ENCODE results near the gene C16orf86.

Gene C16orf86

DNA sequence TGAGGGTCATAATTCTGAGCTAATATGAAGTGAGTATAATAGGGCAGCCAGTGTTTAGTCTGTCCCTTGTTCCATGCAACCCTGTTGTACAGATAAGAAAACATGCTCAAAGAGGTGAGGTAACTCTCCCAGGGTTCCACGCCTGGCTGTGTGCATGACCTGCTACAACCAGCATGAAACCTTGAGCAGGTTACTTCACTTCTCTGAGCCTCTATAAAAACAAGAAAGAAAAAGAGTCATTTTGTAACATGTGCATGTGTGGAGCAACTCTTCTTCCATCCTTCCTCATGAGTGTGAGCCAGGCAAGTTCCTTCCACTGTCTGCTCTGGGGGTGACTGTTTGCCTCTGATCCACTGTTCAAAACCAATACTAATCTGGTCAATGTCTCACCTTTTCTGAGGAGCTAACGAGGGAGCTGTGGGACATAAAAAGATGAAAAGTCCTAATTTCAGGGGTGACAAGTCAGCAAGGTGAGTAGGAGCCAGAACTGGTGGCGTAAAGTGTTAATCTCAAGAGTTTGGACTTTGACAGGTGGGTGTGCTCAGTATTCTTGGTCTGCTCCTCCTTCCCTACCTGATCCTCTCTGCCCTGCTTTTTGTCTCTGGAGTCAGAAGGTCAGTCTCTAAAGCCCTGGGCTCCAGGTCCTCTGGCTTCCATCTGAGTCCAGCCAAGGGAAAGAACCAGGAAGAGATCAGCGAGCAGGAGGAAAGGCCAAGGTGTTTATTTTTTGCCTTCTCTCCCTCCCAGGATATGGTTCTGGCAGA is 31.0 kb downstream of the C16orf86 start:
- DNase-seq: no peak

DNA sequence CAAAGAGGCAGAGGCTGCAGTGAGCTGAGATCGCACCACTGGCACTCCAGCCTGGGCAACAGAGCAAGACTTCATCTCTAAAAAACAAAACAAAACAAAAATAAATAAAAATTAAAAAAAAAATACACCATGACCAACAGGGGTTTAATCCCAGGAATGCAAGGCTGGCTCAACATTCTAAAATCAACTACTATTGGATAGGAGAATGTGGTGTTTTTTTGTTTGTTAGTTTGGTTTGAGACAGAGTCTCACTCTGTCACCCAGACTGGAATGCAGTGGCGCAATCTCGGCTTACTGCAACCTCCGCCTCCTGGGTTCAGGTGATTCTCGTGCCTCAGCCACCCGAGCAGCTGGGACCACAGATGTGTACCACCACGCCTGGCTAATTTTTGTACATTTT is 32.7 kb downstream of the C16orf86 start:
- no peak for DNase-seq

- DNase-seq: no peak
These were observed 34.8 kb downstream of the C16orf86 start for GRCh38 chr16:67701420-67701819.

DNA sequence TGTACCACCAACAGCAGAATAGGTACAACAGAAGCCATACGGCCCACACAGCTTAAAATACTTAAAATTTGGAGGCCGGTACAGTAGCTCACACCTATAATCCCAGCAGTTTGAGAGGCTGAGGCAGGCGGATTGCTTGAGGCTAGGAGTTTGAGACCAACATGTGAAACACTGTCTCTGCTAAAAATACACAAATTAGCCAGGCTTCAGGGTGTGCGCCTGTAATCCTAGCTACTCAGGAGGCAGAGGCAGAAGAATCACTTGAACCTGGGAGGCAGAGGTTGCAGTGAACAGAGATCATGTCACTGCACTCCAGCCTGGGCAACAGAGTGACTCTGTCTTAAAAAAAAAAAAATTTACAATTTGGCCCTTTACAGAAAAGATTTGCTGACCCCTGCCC is 35.5 kb downstream of the C16orf86 start:
- no peak for DNase-seq

- DNase-seq: no peak
These were observed 37.0 kb downstream of the C16orf86 start for GRCh38 chr16:67703626-67704025.

GRCh38 chr16:67704110-67704509 is 37.5 kb downstream of the C16orf86 start:
- no peak for DNase-seq

DNA sequence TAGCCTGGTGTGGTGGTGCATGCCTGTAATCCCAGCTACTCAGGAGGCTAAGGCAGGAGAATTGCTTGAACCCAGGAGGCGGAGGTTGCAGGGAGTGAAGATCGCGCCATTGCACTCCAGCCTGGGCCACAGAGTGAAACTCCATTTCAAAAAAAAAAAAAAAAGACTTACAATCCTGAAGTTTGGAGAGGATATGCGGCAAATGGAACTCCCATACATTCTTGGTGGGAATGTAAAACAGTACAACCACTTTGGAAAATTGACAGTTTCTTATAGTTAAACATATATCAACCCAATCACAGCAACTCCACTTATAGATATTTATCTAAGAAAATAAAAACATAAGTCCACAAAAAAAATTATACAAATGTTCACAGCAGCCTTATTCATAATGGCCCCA is 40.6 kb downstream of the C16orf86 start:
- no peak for DNase-seq

- DNase-seq: no peak
These were observed 41.2 kb downstream of the C16orf86 start for GRCh38 chr16:67707790-67708189.

- DNase-seq: no peak
These were observed 41.8 kb downstream of the C16orf86 start for GRCh38 chr16:67708368-67708771.

DNA sequence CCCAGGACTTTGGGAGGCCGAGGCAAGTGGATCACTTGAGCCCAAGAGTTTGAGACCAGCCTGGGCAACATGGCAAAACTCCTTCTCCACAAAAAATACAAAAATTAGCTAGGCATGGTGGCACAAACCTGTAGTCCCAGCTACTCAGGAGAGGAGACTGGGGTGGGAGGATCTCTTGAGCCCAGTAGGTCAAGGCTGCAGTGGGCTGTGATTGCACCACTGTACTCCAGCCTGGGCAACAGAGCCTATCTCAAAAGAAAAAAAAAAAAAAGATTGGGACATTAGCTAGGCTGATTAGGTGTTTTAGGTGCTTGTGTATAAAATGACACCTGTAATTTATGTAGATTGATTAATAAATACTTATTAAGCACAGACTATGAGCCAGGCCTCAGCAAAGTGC is 42.4 kb downstream of the C16orf86 start:
- DNase-seq: no peak

DNA sequence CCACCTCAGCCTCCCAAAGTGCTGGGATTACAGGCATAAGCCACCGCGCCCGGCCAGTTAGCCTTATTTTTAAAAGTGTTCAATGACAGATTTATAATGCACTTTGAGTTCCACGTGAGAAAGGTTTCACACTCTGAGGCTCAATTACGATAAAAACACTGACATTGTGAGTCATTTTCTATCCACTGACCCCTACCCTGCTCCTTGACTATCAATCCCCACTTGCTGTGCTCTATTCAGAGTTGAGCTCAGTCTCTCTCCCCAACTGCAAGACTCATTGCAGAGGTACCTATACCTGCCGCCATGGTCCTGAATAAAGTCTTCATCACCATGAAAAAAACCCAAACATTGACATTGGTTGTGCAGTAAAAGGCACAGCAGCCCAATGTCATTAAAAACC is 44.0 kb downstream of the C16orf86 start:
- no peak for DNase-seq

DNA sequence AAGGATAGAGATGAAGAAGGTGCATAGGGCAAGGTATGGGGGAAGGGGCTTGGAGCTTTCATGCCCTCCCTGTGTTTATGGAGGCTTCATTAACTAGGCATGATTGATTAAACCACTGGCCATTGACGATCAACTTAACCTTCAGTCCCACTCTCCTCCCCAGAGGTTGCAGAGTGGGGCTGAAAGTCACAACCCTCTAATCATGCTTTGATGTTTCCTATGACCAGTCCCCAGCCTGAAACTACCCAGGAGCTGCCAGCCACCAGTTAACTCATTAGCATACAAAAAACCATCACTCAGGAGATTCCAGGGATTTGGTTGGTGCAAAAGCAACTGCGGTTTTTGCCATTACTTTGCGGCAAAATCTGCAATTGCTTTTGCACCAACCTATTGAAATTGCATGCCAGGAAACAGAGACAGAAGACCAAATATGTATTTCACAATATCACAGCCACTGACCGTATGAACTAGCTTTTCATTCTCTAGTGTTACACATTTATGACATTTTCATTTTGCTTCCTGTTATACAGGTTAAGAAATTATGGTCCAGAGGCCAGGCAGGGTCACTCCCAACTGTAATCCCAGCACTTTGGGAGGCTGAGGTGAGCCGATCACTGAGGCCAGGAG is 47.1 kb downstream of the C16orf86 start:
- DNase-seq: no peak

- DNase-seq: no peak
These were observed 47.9 kb downstream of the C16orf86 start for GRCh38 chr16:67714522-67714921.

DNA sequence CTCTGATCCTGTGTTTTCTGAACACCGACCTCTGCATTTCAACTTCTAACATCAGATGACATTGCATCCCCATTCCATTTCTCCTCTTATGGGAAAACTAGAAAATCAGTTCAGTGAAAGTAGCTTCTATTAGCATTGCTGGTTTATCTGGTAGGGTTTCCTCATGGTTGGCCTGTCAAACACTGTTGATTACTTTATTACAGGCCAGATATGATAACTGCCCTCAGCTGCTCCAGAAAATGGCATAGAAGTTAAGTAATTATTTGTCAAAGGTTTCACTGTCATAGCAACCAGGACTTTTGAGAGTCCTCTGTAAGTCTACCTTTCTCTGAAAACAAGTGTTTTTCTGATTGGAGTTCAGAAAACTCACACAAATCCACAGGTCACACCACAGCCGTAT is 49.5 kb downstream of the C16orf86 start:
- DNase-seq: no peak
